Esophagus muscularis mucosa (tissue), 3 donors: ENCODE data around the gene ERAS.

ENCODE experiments used
- CTCF ChIP-seq, 3 experiments: fragments of 200-600 bp in 2 of 3; fragments of 450-650 bp in 1 of 3; sonication (generic) in 2 of 3; IDR thresholded peaks; one replicate each; pipeline ENCODE4 v1.5.1; 2017 to 2019; ENCODE audit warnings: antibody characterized with exemption in 3 of 3, mild to moderate bottlenecking in 2 of 3, moderate library complexity in 1 of 3
- POLR2A ChIP-seq: fragments of 450-650 bp; IDR thresholded peaks from one replicate; pipeline ENCODE4 v1.6.1; 2017; ENCODE audit warnings: antibody characterized with exemption, moderate library complexity, mild to moderate bottlenecking, low read depth

GRCh38 chrX:48782216-48782615 lies 44.1 kb upstream of the ERAS start:
- no peak for TF ChIP-seq CTCF (IDR thresholded peaks at IDR 0.05)
- no peak for TF ChIP-seq POLR2A
